H1 (cell line): ENCODE data around the gene SAG. TPM values are rescaled to one million over a fixed set of nuclear protein-coding genes. Genes with fewer than 3 reads are reported as not detected.

Source experiments
- CTCF ChIP-seq, 3 experiments: IDR thresholded peaks; 1 replicate in 2 of 3; 2 replicates in 1 of 3; pipeline versions ENCODE4 v1.5.1 to v1.6.1; 2011; ENCODE audit warnings: low read length in 3 of 3, mild to moderate bottlenecking in 3 of 3, inconsistent platforms in 2 of 3, low read depth in 1 of 3, moderate library complexity in 1 of 3; ENCODE audit not compliant: insufficient read depth in 1 of 3; ENCODE audit errors: control extremely low read depth in 1 of 3
- EZH2 ChIP-seq: fragments of 200-600 bp; sonication (generic); IDR thresholded peaks from 2 replicates; pipeline ENCODE4 v1.7.1; 2012; ENCODE audit warnings: low read depth, mild to moderate bottlenecking, moderate library complexity, low read length, inconsistent platforms; ENCODE audit not compliant: severe bottlenecking
- SIN3A ChIP-seq, 2 experiments: IDR thresholded peaks in 1 of 2; conservative IDR thresholded peaks in 1 of 2; 2 replicates each; pipeline ENCODE4 v1.6.1; 2011 to 2012; ENCODE audit warnings: low read length in 2 of 2, improper control_type of control experiment in 1 of 2, low read depth in 1 of 2, mild to moderate bottlenecking in 1 of 2
- SIX5 ChIP-seq: IDR thresholded peaks from 2 replicates; pipeline ENCODE4 v1.6.1; 2011; ENCODE audit warnings: mild to moderate bottlenecking, low read depth, low read length
- polyA plus RNA-seq, 7 experiments: library from polyadenylated mRNA; depleted of rRNA in 3 of 7; stranded (reverse) in 5 of 7; unstranded in 2 of 7; fragments of >200 nt in 5 of 7; fragments of 200-250 nt in 2 of 7; gene quantifications; 1 replicate in 5 of 7; 2 replicates in 1 of 7; 4 replicates in 1 of 7; pipeline versions ENCODE4 v1.2.1 to v1.2.3, GENCODE V29; 2011 to 2013; ENCODE audit warnings: missing spikeins in 2 of 7, mixed read lengths in 2 of 7
- total RNA-seq: library from RNA; stranded (reverse); fragmentation: NEBNext Ultra II Directional; extraction: Animal tissue kit (Norgen Biotek cat#: 25700); gene quantifications from 2 replicates; pipeline ENCODE4 v1.2.1, GENCODE V29; 2021
- TF ChIP-seq, protein P1 (sequence below): IDR thresholded peaks from 2 replicates; pipeline ENCODE4 v1.6.1; 2012; ENCODE audit warnings: inconsistent platforms

Gene SAG
- total and polyA plus RNA-seq, 2 of the 8 experiments (the other 6 are each of a cell fraction or from before 2014, with no cell fraction given) = not detected

DNA sequence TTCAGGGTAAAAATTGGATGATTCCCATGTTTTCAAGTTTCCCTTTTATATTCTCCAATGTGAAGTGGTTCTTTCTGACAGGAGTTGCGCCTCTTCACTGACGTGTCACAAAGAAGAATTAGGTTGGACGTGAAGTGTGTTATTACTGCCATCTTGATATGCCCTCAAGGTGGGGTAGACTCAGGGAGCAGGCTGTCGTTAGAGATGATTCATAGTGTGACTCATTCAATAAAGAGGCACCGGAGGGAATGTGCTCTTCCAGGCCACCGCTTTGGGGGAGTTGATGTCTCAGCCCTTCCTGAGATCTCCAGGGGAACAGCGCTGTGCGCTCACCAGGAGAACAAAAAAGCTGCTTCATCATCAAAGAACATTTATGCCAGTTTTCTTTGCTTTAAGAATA is 43.1 kb downstream of the SAG start (continued):
- TF ChIP-seq, protein P1, sequence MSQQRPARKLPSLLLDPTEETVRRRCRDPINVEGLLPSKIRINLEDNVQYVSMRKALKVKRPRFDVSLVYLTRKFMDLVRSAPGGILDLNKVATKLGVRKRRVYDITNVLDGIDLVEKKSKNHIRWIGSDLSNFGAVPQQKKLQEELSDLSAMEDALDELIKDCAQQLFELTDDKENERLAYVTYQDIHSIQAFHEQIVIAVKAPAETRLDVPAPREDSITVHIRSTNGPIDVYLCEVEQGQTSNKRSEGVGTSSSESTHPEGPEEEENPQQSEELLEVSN = no peak
- TF ChIP-seq SIX5 = no peak
- TF ChIP-seq CTCF (IDR thresholded peaks at IDR 0.05; ENCODE audit: control extremely low read depth in 1 of 3, insufficient read depth in 1 of 3, low read depth in 1 of 3, low read length in 3 of 3) = no peak
- no peak for TF ChIP-seq SIN3A (conservative IDR thresholded peaks at IDR 0.05 in 1 of 2, IDR thresholded peaks at IDR 0.05 in 1 of 2; ENCODE audit: low read depth in 1 of 2, low read length in 2 of 2)
- no peak for TF ChIP-seq EZH2
